ENCODE data around the gene ISCA2. TPM values are rescaled to one million over a fixed set of nuclear protein-coding genes. Genes with fewer than 3 reads are reported as not detected.

ISCA2 gene
- total RNA-seq, 1 experiment from 2014 or later = 37.5 TPM

DNA sequence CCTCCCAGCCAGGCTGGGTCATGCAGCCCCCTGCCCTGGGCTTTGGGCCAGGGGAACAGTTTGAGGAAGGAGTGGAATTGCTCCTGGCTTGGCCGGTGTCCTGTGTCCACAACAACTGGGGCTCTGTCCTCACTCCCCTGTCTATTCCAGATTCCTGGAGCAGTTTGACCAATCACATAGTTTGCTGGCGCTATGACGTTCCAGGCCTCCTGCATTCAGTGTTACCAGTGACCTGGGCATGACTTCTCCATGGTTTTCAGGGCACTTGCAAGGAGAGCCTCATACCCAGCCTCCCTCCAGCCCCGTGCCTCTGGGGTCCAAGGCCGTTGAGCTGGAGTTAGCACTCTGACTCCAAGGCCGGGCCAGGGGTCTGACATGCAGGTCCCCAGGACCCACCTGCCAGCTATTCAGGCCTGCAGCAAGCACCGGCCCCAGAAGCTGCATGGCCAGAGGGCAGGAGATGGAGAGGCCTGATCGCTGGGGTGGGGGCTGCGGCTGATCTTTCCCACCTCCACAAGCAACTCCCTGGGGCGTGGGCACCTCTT is 34.2 kb downstream of the ISCA2 start:
- no peak overlapping the region; a peak in 1 of 7 replicates for H3K27ac Mint-ChIP-seq
- no peak overlapping the region for H4K5ac ChIP-seq (ENCODE audit: insufficient read length, low read depth, low read length)
- H4K8ac ChIP-seq (replicated peaks; ENCODE audit: insufficient read length, low read depth, low read length) = no peak overlapping the region
- no peak overlapping the region for H3K9ac ChIP-seq (ENCODE audit: extremely low read depth, insufficient read length, low read length)
- no CpG with 5 or more reads among the region's 10 CpGs for WGBS (ENCODE audit: extremely low coverage, insufficient read length, low lambda C conversion rate)
- peaks cover 5% of the 10 kb centered on the region for H3K27me3 Mint-ChIP-seq (ENCODE audit: low read depth)
- H3K4me1 ChIP-seq (ENCODE audit: insufficient read depth, low read length) = no peaks in the 10 kb centered on the region
- DNase-seq = no peak
- no peak overlapping the region for H3K56ac ChIP-seq (ENCODE audit: insufficient read length, low read depth, low read length)
- H3K9me3 Mint-ChIP-seq = no peaks in the 10 kb centered on the region
- no peak overlapping the region for H2BK120ac ChIP-seq (ENCODE audit: low read depth, low read length, poor library complexity, severe bottlenecking)
- no peak overlapping the region; the same call in 1 of the 2 replicates for H3K14ac ChIP-seq (ENCODE audit: insufficient read depth, low read length)
- H2AK5ac ChIP-seq (ENCODE audit: insufficient read length, low read length) = no peak overlapping the region
- H3K4me2 ChIP-seq (ENCODE audit: insufficient read depth, insufficient read length, low read length) = no peak overlapping the region
- H4K20me1 ChIP-seq (ENCODE audit: control insufficient read depth, insufficient read depth, insufficient read length) = no peaks in the 10 kb centered on the region
- TF ChIP-seq, protein P1, sequence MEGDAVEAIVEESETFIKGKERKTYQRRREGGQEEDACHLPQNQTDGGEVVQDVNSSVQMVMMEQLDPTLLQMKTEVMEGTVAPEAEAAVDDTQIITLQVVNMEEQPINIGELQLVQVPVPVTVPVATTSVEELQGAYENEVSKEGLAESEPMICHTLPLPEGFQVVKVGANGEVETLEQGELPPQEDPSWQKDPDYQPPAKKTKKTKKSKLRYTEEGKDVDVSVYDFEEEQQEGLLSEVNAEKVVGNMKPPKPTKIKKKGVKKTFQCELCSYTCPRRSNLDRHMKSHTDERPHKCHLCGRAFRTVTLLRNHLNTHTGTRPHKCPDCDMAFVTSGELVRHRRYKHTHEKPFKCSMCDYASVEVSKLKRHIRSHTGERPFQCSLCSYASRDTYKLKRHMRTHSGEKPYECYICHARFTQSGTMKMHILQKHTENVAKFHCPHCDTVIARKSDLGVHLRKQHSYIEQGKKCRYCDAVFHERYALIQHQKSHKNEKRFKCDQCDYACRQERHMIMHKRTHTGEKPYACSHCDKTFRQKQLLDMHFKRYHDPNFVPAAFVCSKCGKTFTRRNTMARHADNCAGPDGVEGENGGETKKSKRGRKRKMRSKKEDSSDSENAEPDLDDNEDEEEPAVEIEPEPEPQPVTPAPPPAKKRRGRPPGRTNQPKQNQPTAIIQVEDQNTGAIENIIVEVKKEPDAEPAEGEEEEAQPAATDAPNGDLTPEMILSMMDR (conservative IDR thresholded peaks at IDR 0.05) = no peak
- no peaks in the 10 kb centered on the region for H3K79me2 ChIP-seq (ENCODE audit: insufficient read depth, low read length)
- no peak overlapping the region for H2BK12ac ChIP-seq (ENCODE audit: insufficient read length, low read depth, low read length)
- H3K79me1 ChIP-seq (ENCODE audit: insufficient read depth, low read depth, low read length, poor library complexity, severe bottlenecking) = no peaks in the 10 kb centered on the region
- no peak overlapping the region for H4K91ac ChIP-seq (ENCODE audit: insufficient read length, low read depth, low read length)
- no peaks in the 10 kb centered on the region for H3K9me3 ChIP-seq (ENCODE audit: control insufficient read depth, low read depth, low read length)
- H3K23me2 ChIP-seq (ENCODE audit: insufficient read length, low read depth, low read length, poor library complexity, severe bottlenecking) = no peaks in the 10 kb centered on the region
- no peak overlapping the region for H2BK20ac ChIP-seq (ENCODE audit: low read depth, low read length, poor library complexity, severe bottlenecking)
- H2BK15ac ChIP-seq (ENCODE audit: low read depth, low read length) = no peak overlapping the region
- no peak overlapping the region for H3K18ac ChIP-seq (ENCODE audit: insufficient read length, low read depth, low read length)
- no peaks in the 10 kb centered on the region for H3K36me3 Mint-ChIP-seq (ENCODE audit: insufficient read depth in 1 of 3, low read depth in 3 of 3)
- H3T11ph ChIP-seq (ENCODE audit: low read length) = no peak overlapping the region
- peaks cover 17 to 32% of the 10 kb centered on the region in 2 experiments for H3K4me1 Mint-ChIP-seq
- no peak overlapping the region for H3K4ac ChIP-seq (ENCODE audit: low read depth, low read length)
- H3K4me3 Mint-ChIP-seq = no peak overlapping the region
- H3K23ac ChIP-seq (ENCODE audit: insufficient read length, low read depth, low read length) = no peak overlapping the region
- no peaks in the 10 kb centered on the region for H3K27me3 ChIP-seq (ENCODE audit: insufficient read depth, low read length)
- no peak overlapping the region for H2AFZ ChIP-seq (ENCODE audit: low read length)
- no peak overlapping the region for H3K27ac ChIP-seq (ENCODE audit: insufficient read length, low read depth, low read length)
- H2BK5ac ChIP-seq (ENCODE audit: insufficient read length, low read length) = no peak overlapping the region
